MCF 10A (cell line): Measurements from ENCODE around the gene ZSCAN10. TPM values are rescaled to one million over a fixed set of nuclear protein-coding genes. Genes with fewer than 3 reads are reported as not detected.
"Not testable (repeated sequence)": the region's sequence is repeated elsewhere in the genome, so short reads cannot be mapped to it uniquely, and the experiment has no call there.

Experiments used
- BruUV-seq: library from RNA; stranded (reverse); fragments of 400-500 nt; replicated peaks from 2 replicates; lab custom pipeline; 2021; lab: Mats Ljungman, UMichigan
- CTCF ChIA-PET: fragments of 300-600 bp; sonication (Branson Sonifier 250); formaldehyde crosslinking; extraction: SDS; loops from one replicate; lab custom pipeline; 2021; ENCODE audit warnings: antibody characterized with exemption, inconsistent platforms; lab: Yijun Ruan, JAX
- POLR2A ChIA-PET: fragments of 300-600, 350-650 bp; sonication (Branson Sonifier 250); formaldehyde crosslinking; extraction: SDS; loops from one replicate; lab custom pipeline; 2020; ENCODE audit warnings: antibody characterized with exemption, inconsistent platforms; lab: Yijun Ruan, JAX
- DNase-seq: peaks from one replicate; pipeline ENCODE4 v3.0.0-alpha.2; 2018; ENCODE audit not compliant: unreplicated experiment
- H3K27ac Mint-ChIP-seq: one replicate; pipeline ENCODE4 v1.8.0; 2022; ENCODE audit warnings: mild to moderate bottlenecking, low read depth, mixed read lengths; ENCODE audit not compliant: unreplicated experiment
- H3K27me3 Mint-ChIP-seq: one replicate; pipeline ENCODE4 v1.8.0; 2022; ENCODE audit warnings: mixed read lengths; ENCODE audit not compliant: insufficient read depth, unreplicated experiment
- H3K36me3 Mint-ChIP-seq: one replicate; pipeline ENCODE4 v1.8.0; 2022; ENCODE audit warnings: mild to moderate bottlenecking, moderate library complexity, mixed read lengths; ENCODE audit not compliant: insufficient read depth, unreplicated experiment
- H3K4me1 Mint-ChIP-seq: one replicate; pipeline ENCODE4 v1.8.0; 2022; ENCODE audit warnings: mixed read lengths; ENCODE audit not compliant: insufficient read depth, unreplicated experiment
- H3K4me3 Mint-ChIP-seq: one replicate; pipeline ENCODE4 v1.8.0; 2022; ENCODE audit warnings: mild to moderate bottlenecking, moderate library complexity, mixed read lengths; ENCODE audit not compliant: unreplicated experiment
- H3K9me3 Mint-ChIP-seq: one replicate; pipeline ENCODE4 v1.8.0; 2022; ENCODE audit warnings: mixed read lengths; ENCODE audit not compliant: unreplicated experiment
- intact Hi-C: fragments of 100-400 bp; cut with micrococcal nuclease; formaldehyde crosslinking; loops from 2 replicates; pipeline ENCODE4 v1.14.1; 2022
- total RNA-seq: library from RNA; stranded (reverse); gene quantifications from 2 replicates; pipeline ENCODE4 v1.2.3, GENCODE V29; 2022
- TF ChIP-seq, protein P1 (sequence below): fragments of 200-600 bp; IDR thresholded peaks from one replicate; pipeline ENCODE4 v1.8.0; 2022; ENCODE audit warnings: antibody characterized with exemption, mild to moderate bottlenecking; ENCODE audit not compliant: unreplicated experiment

The ZSCAN10 gene
- total RNA-seq, 1 experiment from 2014 or later: 0.49 TPM

DNA sequence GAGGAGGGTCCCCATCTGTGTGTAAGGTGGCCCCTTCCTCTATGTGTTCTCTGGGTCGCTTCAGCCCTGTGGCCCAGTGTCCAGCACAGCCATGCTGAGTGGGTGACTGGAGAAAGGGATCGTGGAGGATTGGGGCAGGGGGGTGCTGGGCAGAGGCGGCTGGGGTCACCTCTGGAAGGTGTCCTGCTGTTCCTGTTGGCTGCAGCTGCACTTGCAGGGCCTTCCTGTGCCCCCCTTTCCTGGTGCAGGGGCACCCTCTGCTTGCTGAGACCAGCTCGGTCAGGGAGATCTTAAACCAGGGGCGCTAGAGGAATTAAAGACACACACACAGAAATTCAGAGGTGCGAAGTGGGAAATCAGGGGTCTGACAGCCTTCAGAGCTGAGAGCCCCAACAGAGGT lies 22.5 kb downstream of the ZSCAN10 start:
- H3K27me3 Mint-ChIP-seq: peaks cover 56% of the 10 kb centered on the region
- no peak for DNase-seq
- no peaks in the 10 kb centered on the region for H3K4me1 Mint-ChIP-seq
- H3K4me3 Mint-ChIP-seq: no peak overlapping the region
- BruUV-seq: no TSS peak
- TF ChIP-seq, protein P1, sequence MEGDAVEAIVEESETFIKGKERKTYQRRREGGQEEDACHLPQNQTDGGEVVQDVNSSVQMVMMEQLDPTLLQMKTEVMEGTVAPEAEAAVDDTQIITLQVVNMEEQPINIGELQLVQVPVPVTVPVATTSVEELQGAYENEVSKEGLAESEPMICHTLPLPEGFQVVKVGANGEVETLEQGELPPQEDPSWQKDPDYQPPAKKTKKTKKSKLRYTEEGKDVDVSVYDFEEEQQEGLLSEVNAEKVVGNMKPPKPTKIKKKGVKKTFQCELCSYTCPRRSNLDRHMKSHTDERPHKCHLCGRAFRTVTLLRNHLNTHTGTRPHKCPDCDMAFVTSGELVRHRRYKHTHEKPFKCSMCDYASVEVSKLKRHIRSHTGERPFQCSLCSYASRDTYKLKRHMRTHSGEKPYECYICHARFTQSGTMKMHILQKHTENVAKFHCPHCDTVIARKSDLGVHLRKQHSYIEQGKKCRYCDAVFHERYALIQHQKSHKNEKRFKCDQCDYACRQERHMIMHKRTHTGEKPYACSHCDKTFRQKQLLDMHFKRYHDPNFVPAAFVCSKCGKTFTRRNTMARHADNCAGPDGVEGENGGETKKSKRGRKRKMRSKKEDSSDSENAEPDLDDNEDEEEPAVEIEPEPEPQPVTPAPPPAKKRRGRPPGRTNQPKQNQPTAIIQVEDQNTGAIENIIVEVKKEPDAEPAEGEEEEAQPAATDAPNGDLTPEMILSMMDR: no peak
- H3K9me3 Mint-ChIP-seq: no peaks in the 10 kb centered on the region
- ChIA-PET CTCF (interaction anchor here (0.6 to 1.0 kb wide), 4 partner anchors 12 to 31 kb away, joined by 3 to 4 read pairs (median 4); no protein-coding TSS in a partner anchor), POLR2A (interaction anchor here (0.6 to 1.1 kb wide), 2 partner anchors 16 to 59 kb away, joined by 3 read pairs; no protein-coding TSS in a partner anchor)
- intact Hi-C loops: no loop called here
- H3K27ac Mint-ChIP-seq: no peak overlapping the region
- no peaks in the 10 kb centered on the region for H3K36me3 Mint-ChIP-seq

DNA sequence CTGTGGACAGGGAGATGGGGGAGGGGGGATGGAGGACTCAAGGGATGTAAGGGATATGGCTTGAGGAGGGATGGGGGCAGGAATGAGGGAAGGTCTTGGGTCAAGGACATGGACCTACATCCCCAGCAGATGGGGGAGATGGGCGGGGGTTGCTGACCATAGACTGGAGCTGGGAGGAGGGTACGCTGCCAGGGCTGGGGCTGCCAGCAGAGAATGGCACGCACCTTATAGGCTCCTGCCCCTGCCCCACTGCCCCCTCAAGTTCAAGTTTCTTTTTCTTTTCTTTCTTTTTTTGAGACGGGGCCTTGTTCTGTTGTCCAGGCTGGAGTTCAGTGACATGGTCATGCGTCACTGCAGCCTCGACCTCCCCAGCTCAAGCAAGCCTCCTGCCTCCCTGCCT lies 23.1 kb downstream of the ZSCAN10 start:
- peaks cover 52% of the 10 kb centered on the region for H3K27me3 Mint-ChIP-seq
- H3K4me1 Mint-ChIP-seq, H3K36me3 Mint-ChIP-seq, H3K9me3 Mint-ChIP-seq, H3K27ac Mint-ChIP-seq, intact Hi-C loops, BruUV-seq, H3K4me3 Mint-ChIP-seq, DNase-seq: not testable (repeated sequence)
- ChIA-PET POLR2A (interaction anchor here (1.1 kb wide), 1 partner anchor 60 kb away, joined by 3 read pairs; no protein-coding TSS in a partner anchor), CTCF (interaction anchor here (0.5 to 1.0 kb wide), 5 partner anchors 11 to 56 kb away, joined by 3 to 4 read pairs (median 3); no protein-coding TSS in a partner anchor)

DNA sequence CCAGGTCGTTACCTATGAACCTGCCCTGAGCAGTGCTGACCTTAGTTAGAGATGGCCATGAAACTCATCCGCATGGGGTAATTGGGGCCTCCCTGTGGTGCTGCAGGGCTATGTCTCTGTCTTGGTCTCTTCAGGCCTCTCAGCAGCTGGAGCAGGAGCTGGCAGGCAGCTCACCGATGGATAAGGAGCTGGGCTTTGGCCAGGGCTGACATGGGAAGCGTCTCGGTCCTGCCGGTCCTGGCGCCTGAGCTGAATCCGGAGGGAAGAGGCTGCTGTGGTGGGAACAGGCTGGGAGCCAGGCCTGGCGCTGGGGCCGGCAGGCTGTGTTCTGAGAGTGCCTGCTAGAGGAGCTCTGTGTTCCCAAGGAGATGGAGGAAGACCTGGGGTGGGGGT lies 23.6 kb downstream of the ZSCAN10 start:
- ChIA-PET CTCF (interaction anchor here (0.5 to 0.6 kb wide), 2 partner anchors 25 to 57 kb away, joined by 3 read pairs; no protein-coding TSS in a partner anchor), POLR2A (interaction anchor here (1.1 kb wide), 1 partner anchor 60 kb away, joined by 3 read pairs; no protein-coding TSS in a partner anchor)
- BruUV-seq: no TSS peak
- H3K27ac Mint-ChIP-seq: no peak overlapping the region
- no peaks in the 10 kb centered on the region for H3K36me3 Mint-ChIP-seq
- intact Hi-C loops: no loop called here
- DNase-seq: no peak
- peaks cover 48% of the 10 kb centered on the region for H3K27me3 Mint-ChIP-seq
- TF ChIP-seq, protein P1: no peak
- H3K4me3 Mint-ChIP-seq: no peak overlapping the region
- no peaks in the 10 kb centered on the region for H3K4me1 Mint-ChIP-seq
- H3K9me3 Mint-ChIP-seq: no peaks in the 10 kb centered on the region

DNA sequence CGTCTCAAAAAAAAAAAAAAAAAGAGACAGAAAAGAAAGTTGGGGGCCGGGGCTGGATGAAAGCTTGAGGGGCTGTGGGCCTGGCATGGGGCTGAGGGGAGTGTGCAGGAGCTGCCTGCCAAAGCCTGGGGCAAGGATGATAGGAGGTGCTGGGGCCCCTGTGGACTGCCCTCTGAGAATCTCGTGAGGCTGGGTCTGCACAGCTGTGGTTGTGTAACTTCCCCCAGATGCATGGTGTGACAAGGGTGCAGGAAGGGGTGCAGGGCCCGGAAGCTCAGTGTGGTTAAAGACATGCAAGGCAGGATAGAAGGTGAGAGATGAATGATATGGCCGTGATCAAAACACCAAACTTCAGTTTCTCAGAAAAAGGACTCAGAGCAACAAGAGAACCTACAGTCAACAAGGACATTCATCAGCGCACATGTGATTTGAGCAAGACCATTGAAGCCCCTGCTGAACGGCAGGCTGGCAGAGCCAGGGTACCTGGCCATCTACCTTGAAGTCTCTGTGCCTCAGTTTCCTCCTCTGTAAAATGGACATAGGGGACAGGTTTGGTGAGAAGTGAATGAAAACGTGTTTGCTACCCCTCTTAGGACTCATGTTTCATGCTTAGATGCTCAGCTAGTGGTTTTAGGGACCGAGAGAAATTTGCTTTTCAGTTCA lies 24.1 kb downstream of the ZSCAN10 start:
- peaks cover 43% of the 10 kb centered on the region for H3K27me3 Mint-ChIP-seq
- intact Hi-C loops: no loop called here
- H3K36me3 Mint-ChIP-seq: no peaks in the 10 kb centered on the region
- TF ChIP-seq, protein P1: no peak
- H3K27ac Mint-ChIP-seq: no peak overlapping the region
- no peaks in the 10 kb centered on the region for H3K9me3 Mint-ChIP-seq
- DNase-seq: no peak
- POLR2A ChIA-PET: interaction anchor here (1.2 kb wide), 1 partner anchor 24 kb away, joined by 5 read pairs; the partner anchor contains the start of gene ZSCAN10
- H3K4me1 Mint-ChIP-seq: no peaks in the 10 kb centered on the region
- no TSS peak for BruUV-seq
- H3K4me3 Mint-ChIP-seq: no peak overlapping the region
- CTCF ChIA-PET: interaction anchor here (0.5 kb wide), 2 partner anchors 13 to 57 kb away, joined by 3 to 5 read pairs; no protein-coding TSS in a partner anchor
